GM21515 (cell line): ENCODE data around the gene PSMB7.

ENCODE experiments used
- ATAC-seq: cut with Tn5 transposase; IDR thresholded peaks from one replicate; pipeline ENCODE4 v1.9.1; 2021; ENCODE audit not compliant: unreplicated experiment

The PSMB7 gene

GRCh38 chr9:124358631-124359030 is 56.6 kb downstream of the PSMB7 start:
- no peak for ATAC-seq

- ATAC-seq = no peak
Observed at GRCh38 chr9:124357721-124358361, 57.4 kb downstream of the PSMB7 start.

- ATAC-seq = no peak
Observed at GRCh38 chr9:124356745-124357390, 58.4 kb downstream of the PSMB7 start.

- ATAC-seq = no peak
Observed at GRCh38 chr9:124355941-124356744, 59.1 kb downstream of the PSMB7 start.

GRCh38 chr9:124355039-124355940 is 60.0 kb downstream of the PSMB7 start:
- no peak for ATAC-seq

GRCh38 chr9:124354346-124355038 is 60.8 kb downstream of the PSMB7 start:
- ATAC-seq = no peak

- no peak for ATAC-seq
Observed at GRCh38 chr9:124353811-124354274, 61.4 kb downstream of the PSMB7 start.

- ATAC-seq = no peak
Observed at GRCh38 chr9:124353166-124353768, 62.0 kb downstream of the PSMB7 start.

- ATAC-seq = no peak
Observed at GRCh38 chr9:124352616-124353015, 62.6 kb downstream of the PSMB7 start.

- no peak for ATAC-seq
Observed at GRCh38 chr9:124351672-124352468, 63.4 kb downstream of the PSMB7 start.

- ATAC-seq = no peak
Observed at GRCh38 chr9:124350494-124351263, 64.6 kb downstream of the PSMB7 start.

GRCh38 chr9:124349675-124350493 is 65.4 kb downstream of the PSMB7 start:
- no peak for ATAC-seq

- ATAC-seq = no peak
Observed at GRCh38 chr9:124349267-124349666, 66.0 kb downstream of the PSMB7 start.

GRCh38 chr9:124348831-124349230 is 66.4 kb downstream of the PSMB7 start:
- no peak for ATAC-seq

- ATAC-seq = no peak
Observed at GRCh38 chr9:124348363-124348762, 66.9 kb downstream of the PSMB7 start.

GRCh38 chr9:124347968-124348358 is 67.3 kb downstream of the PSMB7 start:
- no peak for ATAC-seq

GRCh38 chr9:124347206-124347967 is 67.9 kb downstream of the PSMB7 start:
- ATAC-seq = no peak
